HepG2 (cell line): ENCODE measurements around the gene PPP1R12C.

ENCODE experiments used
- CHCHD3 ChIP-seq: sonication (generic); formaldehyde crosslinking; IDR thresholded peaks from 2 replicates; pipeline ENCODE4 v1.8.0; 2022; ENCODE audit warnings: mild to moderate bottlenecking, missing genetic modification reagents, moderate library complexity
- EZH2 ChIP-seq: conservative IDR thresholded peaks from 2 replicates; pipeline ENCODE4 v1.6.1; 2012; ENCODE audit warnings: mild to moderate bottlenecking, low read depth, low read length, moderate library complexity
- FOXM1 ChIP-seq: sonication (generic); formaldehyde crosslinking; IDR thresholded peaks from 2 replicates; pipeline ENCODE4 v1.5.0; 2020; ENCODE audit warnings: missing genetic modification reagents
- TARDBP ChIP-seq: sonication (generic); formaldehyde crosslinking; IDR thresholded peaks from 2 replicates; pipeline ENCODE4 v1.8.0; 2022; ENCODE audit warnings: mild to moderate bottlenecking, missing genetic modification reagents
- ZBTB44 ChIP-seq: sonication (generic); formaldehyde crosslinking; IDR thresholded peaks from 2 replicates; pipeline ENCODE4 v1.4.0; 2020; ENCODE audit warnings: missing genetic modification reagents
- TF ChIP-seq, protein P1 (sequence below): sonication (generic); formaldehyde crosslinking; IDR thresholded peaks from 2 replicates; pipeline ENCODE4 v1.5.0; 2020; ENCODE audit warnings: mild to moderate bottlenecking, missing genetic modification reagents, moderate library complexity

- TF ChIP-seq, protein P1, sequence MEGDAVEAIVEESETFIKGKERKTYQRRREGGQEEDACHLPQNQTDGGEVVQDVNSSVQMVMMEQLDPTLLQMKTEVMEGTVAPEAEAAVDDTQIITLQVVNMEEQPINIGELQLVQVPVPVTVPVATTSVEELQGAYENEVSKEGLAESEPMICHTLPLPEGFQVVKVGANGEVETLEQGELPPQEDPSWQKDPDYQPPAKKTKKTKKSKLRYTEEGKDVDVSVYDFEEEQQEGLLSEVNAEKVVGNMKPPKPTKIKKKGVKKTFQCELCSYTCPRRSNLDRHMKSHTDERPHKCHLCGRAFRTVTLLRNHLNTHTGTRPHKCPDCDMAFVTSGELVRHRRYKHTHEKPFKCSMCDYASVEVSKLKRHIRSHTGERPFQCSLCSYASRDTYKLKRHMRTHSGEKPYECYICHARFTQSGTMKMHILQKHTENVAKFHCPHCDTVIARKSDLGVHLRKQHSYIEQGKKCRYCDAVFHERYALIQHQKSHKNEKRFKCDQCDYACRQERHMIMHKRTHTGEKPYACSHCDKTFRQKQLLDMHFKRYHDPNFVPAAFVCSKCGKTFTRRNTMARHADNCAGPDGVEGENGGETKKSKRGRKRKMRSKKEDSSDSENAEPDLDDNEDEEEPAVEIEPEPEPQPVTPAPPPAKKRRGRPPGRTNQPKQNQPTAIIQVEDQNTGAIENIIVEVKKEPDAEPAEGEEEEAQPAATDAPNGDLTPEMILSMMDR (CRISPR knock-in tag) = peak; percentile 98
- no peak for TF ChIP-seq EZH2
- TF ChIP-seq FOXM1 (CRISPR knock-in tag) = no peak
- no peak for TF ChIP-seq TARDBP (CRISPR knock-in tag)
- no peak for TF ChIP-seq ZBTB44 (CRISPR knock-in tag)
- no peak for TF ChIP-seq CHCHD3 (CRISPR knock-in tag)
Measured at GRCh38 chr19:55160128-55160985, 42.9 kb upstream of the PPP1R12C start.
